22Rv1 (cell line): ENCODE measurements around the gene DAGLB.

Experiments
- ZFX ChIP-seq: fragments of 450-650 bp; IDR thresholded peaks from 2 replicates; pipeline ENCODE4 v1.6.1; 2017; ENCODE audit warnings: antibody characterized with exemption, borderline replicate concordance
- TF ChIP-seq, protein P1 (sequence below): fragments of 450-650 bp; IDR thresholded peaks from 2 replicates; pipeline ENCODE4 v1.5.1; 2017; ENCODE audit warnings: mild to moderate bottlenecking

GRCh38 chr7:6402041-6402440 lies 45.7 kb downstream of the DAGLB start:
- TF ChIP-seq, protein P1, sequence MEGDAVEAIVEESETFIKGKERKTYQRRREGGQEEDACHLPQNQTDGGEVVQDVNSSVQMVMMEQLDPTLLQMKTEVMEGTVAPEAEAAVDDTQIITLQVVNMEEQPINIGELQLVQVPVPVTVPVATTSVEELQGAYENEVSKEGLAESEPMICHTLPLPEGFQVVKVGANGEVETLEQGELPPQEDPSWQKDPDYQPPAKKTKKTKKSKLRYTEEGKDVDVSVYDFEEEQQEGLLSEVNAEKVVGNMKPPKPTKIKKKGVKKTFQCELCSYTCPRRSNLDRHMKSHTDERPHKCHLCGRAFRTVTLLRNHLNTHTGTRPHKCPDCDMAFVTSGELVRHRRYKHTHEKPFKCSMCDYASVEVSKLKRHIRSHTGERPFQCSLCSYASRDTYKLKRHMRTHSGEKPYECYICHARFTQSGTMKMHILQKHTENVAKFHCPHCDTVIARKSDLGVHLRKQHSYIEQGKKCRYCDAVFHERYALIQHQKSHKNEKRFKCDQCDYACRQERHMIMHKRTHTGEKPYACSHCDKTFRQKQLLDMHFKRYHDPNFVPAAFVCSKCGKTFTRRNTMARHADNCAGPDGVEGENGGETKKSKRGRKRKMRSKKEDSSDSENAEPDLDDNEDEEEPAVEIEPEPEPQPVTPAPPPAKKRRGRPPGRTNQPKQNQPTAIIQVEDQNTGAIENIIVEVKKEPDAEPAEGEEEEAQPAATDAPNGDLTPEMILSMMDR: no peak
- no peak for TF ChIP-seq ZFX
